SW 1271 (cell line): Measurements from ENCODE around the gene GRIA3.

Experiments used
- DNase-seq, 2 experiments: peaks; one replicate each; lab custom pipeline; 2025; lab: John Stamatoyannopoulos, UW

The GRIA3 gene

GRCh38 chrX:123199338-123199737 is 15.3 kb downstream of the GRIA3 start:
- DNase-seq: no peak

- no peak for DNase-seq
Observed at GRCh38 chrX:123201720-123202119, 17.6 kb downstream of the GRIA3 start.

- no peak for DNase-seq
Observed at GRCh38 chrX:123202523-123202922, 18.4 kb downstream of the GRIA3 start.

GRCh38 chrX:123203772-123204171 is 19.7 kb downstream of the GRIA3 start:
- no peak for DNase-seq

GRCh38 chrX:123206176-123206575 is 22.1 kb downstream of the GRIA3 start:
- DNase-seq: no peak

- no peak for DNase-seq
Observed at GRCh38 chrX:123210252-123210651, 26.2 kb downstream of the GRIA3 start.

GRCh38 chrX:123215397-123216089 is 31.5 kb downstream of the GRIA3 start:
- DNase-seq: no peak

GRCh38 chrX:123217077-123217476 is 33.0 kb downstream of the GRIA3 start:
- DNase-seq: no peak

GRCh38 chrX:123217728-123218127 is 33.6 kb downstream of the GRIA3 start:
- no peak for DNase-seq

GRCh38 chrX:123219916-123220315 is 35.8 kb downstream of the GRIA3 start:
- DNase-seq: no peak

GRCh38 chrX:123222920-123223319 is 38.8 kb downstream of the GRIA3 start:
- no peak for DNase-seq

GRCh38 chrX:123223409-123223808 is 39.3 kb downstream of the GRIA3 start:
- DNase-seq: no peak

- DNase-seq: no peak
Observed at GRCh38 chrX:123223859-123224258, 39.8 kb downstream of the GRIA3 start.

GRCh38 chrX:123230798-123231197 is 46.7 kb downstream of the GRIA3 start:
- no peak for DNase-seq

GRCh38 chrX:123236859-123237258 is 52.8 kb downstream of the GRIA3 start:
- no peak for DNase-seq

GRCh38 chrX:123237271-123237670 is 53.2 kb downstream of the GRIA3 start:
- DNase-seq: no peak

- no peak for DNase-seq
Observed at GRCh38 chrX:123254457-123254856, 70.4 kb downstream of the GRIA3 start.

- no peak for DNase-seq
Observed at GRCh38 chrX:123256378-123256777, 72.3 kb downstream of the GRIA3 start.

- DNase-seq: no peak
Observed at GRCh38 chrX:123260920-123261418, 76.9 kb downstream of the GRIA3 start.

GRCh38 chrX:123263270-123263669 is 79.2 kb downstream of the GRIA3 start:
- no peak for DNase-seq

- no peak for DNase-seq
Observed at GRCh38 chrX:123263747-123264146, 79.7 kb downstream of the GRIA3 start.

GRCh38 chrX:123267220-123267619 is 83.1 kb downstream of the GRIA3 start:
- no peak for DNase-seq

GRCh38 chrX:123271902-123272301 is 87.8 kb downstream of the GRIA3 start:
- no peak for DNase-seq

- no peak for DNase-seq
Observed at GRCh38 chrX:123272630-123273029, 88.6 kb downstream of the GRIA3 start.
